ENCODE measurements around the gene SPI1. TPM values are rescaled to one million over a fixed set of nuclear protein-coding genes. Genes with fewer than 3 reads are reported as not detected.
A peak's percentile ranks its signal among the peaks of the same experiment; 100 is the strongest.

SPI1 gene
- total RNA-seq, 1 donor from 2014 or later = 15.5 TPM

DNA sequence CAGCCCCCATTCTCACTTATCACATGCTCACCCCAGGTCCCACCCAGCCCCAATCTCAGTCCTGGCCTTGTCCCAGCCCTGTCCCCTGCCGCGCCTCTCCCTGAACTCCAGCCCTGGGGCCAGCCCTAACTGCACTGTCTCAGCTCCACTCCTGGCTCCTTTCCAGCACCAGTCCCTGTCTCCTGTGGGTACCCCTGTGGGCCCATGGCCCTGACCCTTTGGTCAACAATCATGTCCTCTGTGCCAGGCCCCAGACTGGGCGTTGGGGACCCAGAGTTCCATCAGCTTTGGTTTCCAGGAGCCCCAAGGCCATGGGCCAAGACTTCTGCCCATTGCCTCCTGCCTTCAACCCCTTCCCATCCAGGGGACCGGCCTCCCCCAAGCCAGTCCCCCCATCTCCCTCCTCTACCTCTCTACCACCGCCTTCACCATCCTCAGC lies 757 bp downstream of the SPI1 start:
- TF ChIP-seq POLR2AphosphoS5 (IDR thresholded peaks at IDR 0.05; ENCODE audit: insufficient read depth in 1 of 2, low read depth in 1 of 2) (no peak), POLR2A (IDR thresholded peaks at IDR 0.05) (no peak)
- TF ChIP-seq, protein P1, sequence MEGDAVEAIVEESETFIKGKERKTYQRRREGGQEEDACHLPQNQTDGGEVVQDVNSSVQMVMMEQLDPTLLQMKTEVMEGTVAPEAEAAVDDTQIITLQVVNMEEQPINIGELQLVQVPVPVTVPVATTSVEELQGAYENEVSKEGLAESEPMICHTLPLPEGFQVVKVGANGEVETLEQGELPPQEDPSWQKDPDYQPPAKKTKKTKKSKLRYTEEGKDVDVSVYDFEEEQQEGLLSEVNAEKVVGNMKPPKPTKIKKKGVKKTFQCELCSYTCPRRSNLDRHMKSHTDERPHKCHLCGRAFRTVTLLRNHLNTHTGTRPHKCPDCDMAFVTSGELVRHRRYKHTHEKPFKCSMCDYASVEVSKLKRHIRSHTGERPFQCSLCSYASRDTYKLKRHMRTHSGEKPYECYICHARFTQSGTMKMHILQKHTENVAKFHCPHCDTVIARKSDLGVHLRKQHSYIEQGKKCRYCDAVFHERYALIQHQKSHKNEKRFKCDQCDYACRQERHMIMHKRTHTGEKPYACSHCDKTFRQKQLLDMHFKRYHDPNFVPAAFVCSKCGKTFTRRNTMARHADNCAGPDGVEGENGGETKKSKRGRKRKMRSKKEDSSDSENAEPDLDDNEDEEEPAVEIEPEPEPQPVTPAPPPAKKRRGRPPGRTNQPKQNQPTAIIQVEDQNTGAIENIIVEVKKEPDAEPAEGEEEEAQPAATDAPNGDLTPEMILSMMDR (IDR thresholded peaks at IDR 0.05) = no peak
- Histone ChIP-seq H3K27ac (peak overlapping the region; percentile 27), H3K9me3 (no peaks in the 10 kb centered on the region), H3K27me3 (no peaks in the 10 kb centered on the region), H3K4me3 (peak overlapping the region in 1 of 2 donors; percentile 29), H3K4me1 (no peaks in the 10 kb centered on the region), H3K36me3 (no peaks in the 10 kb centered on the region)
- intact Hi-C loops (cut with DNase I) = loop anchor here (5.0 to 10.0 kb wide), 2 partner anchors 75 to 237 kb away; no protein-coding TSS in a partner anchor
- DNase-seq (ENCODE audit: extremely low spot score in 2 of 2) = no peak

DNA sequence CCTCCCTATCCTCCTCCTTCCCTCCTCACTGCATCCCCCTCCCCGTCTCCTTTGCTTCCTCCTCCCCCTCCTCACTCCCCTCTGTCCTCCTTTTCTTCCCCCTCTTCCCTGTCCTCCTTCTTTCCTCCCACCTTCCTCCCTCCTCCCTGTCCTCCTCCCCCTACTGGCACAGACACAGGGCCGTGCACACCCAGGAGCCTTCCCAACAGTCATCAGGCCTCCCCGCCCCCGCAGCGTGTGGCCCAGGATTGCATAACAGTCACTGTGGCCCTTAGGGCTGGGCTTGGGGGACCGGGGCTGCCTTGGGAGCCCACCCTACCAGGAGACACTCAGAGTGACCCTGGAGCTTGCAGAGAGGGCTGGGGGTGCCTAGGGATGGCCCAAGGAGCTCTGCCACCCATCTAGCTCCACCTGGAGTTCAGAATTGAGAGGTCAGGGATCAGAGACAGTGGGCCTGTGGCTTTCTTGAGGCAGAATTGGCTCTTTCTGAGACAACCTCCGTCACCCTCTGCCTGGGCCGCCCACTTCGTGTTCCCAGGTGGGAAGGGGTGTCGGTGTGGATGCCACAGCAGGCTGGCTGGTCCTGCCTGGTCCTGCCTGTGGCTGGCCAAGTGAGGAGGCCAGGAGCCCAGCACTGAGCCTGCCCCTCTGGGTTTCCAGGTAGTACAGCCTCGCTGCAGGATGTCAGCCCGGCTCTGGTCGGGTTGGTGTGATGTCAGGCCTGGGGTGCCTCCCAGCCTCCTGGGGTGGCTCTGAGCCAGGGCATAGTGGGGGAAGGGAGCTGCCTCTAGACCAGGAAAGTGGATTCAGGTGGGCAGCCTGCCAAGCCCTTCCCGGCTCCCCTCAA lies 1.6 kb downstream of the SPI1 start:
- no peaks in the 10 kb centered on the region for H3K4me1 ChIP-seq
- no peaks in the 10 kb centered on the region for H3K27me3 ChIP-seq
- intact Hi-C loops (cut with DNase I) = loop anchor here (5.0 to 10.0 kb wide), 2 partner anchors 76 to 238 kb away; no protein-coding TSS in a partner anchor
- TF ChIP-seq POLR2A (IDR thresholded peaks at IDR 0.05) (no peak), POLR2AphosphoS5 (IDR thresholded peaks at IDR 0.05; ENCODE audit: insufficient read depth in 1 of 2, low read depth in 1 of 2) (no peak)
- TF ChIP-seq, protein P1 (IDR thresholded peaks at IDR 0.05) = no peak
- DNase-seq (ENCODE audit: extremely low spot score in 2 of 2) = no peak
- no peak overlapping the region for H3K27ac ChIP-seq
- H3K9me3 ChIP-seq = no peaks in the 10 kb centered on the region
- peak overlapping the region in 1 of 2 donors; percentile 8 for H3K4me3 ChIP-seq
- no peaks in the 10 kb centered on the region for H3K36me3 ChIP-seq

DNA sequence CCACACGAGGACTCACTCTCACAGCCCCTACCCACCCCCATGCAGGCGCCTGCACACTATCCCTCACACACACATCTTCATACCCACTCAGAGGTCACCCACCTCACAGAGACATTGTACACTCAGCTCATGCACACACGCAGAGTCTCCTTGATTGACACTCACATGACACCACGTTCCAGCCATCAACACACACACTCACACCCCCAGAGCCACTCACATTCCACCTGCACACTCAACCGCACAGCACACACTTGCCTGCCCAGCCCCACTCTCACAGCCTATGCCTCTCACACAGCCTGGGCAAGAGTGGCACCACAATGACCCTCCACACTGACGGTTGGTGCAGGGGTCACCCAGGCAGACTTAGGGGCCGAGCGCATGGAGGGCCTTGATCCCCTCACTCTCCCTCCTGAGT lies 2.2 kb downstream of the SPI1 start:
- Histone ChIP-seq H3K27me3 (no peaks in the 10 kb centered on the region), H3K9me3 (no peaks in the 10 kb centered on the region), H3K27ac (no peak overlapping the region), H3K4me1 (no peaks in the 10 kb centered on the region), H3K36me3 (no peaks in the 10 kb centered on the region), H3K4me3 (peak overlapping the region in 1 of 2 donors; percentile 2)
- TF ChIP-seq POLR2A (IDR thresholded peaks at IDR 0.05) (no peak), POLR2AphosphoS5 (IDR thresholded peaks at IDR 0.05; ENCODE audit: insufficient read depth in 1 of 2, low read depth in 1 of 2) (no peak)
- TF ChIP-seq, protein P1 (IDR thresholded peaks at IDR 0.05) = no peak
- intact Hi-C loops (cut with DNase I) = loop anchor here (5.0 to 10.0 kb wide), 2 partner anchors 76 to 239 kb away; no protein-coding TSS in a partner anchor
- DNase-seq (ENCODE audit: extremely low spot score in 2 of 2) = no peak

- Histone ChIP-seq H3K4me1 (no peaks in the 10 kb centered on the region), H3K4me3 (peak overlapping the region in 1 of 2 donors; percentile 2), H3K27me3 (no peaks in the 10 kb centered on the region), H3K36me3 (no peaks in the 10 kb centered on the region), H3K9me3 (no peaks in the 10 kb centered on the region), H3K27ac (no peak overlapping the region)
- no peak for DNase-seq (ENCODE audit: extremely low spot score in 2 of 2)
- TF ChIP-seq POLR2AphosphoS5 (IDR thresholded peaks at IDR 0.05; ENCODE audit: insufficient read depth in 1 of 2, low read depth in 1 of 2) (no peak), POLR2A (IDR thresholded peaks at IDR 0.05) (no peak)
- TF ChIP-seq, protein P1 (IDR thresholded peaks at IDR 0.05) = no peak
- intact Hi-C loops (cut with DNase I) = loop anchor here (5.0 to 10.0 kb wide), 2 partner anchors 77 to 239 kb away; no protein-coding TSS in a partner anchor
Measured at GRCh38 chr11:47375546-47376085, 2.7 kb downstream of the SPI1 start.

Measured in vagina (tissue), 2 donors.